ENCODE data around the gene SUB1.

The SUB1 gene

DNA sequence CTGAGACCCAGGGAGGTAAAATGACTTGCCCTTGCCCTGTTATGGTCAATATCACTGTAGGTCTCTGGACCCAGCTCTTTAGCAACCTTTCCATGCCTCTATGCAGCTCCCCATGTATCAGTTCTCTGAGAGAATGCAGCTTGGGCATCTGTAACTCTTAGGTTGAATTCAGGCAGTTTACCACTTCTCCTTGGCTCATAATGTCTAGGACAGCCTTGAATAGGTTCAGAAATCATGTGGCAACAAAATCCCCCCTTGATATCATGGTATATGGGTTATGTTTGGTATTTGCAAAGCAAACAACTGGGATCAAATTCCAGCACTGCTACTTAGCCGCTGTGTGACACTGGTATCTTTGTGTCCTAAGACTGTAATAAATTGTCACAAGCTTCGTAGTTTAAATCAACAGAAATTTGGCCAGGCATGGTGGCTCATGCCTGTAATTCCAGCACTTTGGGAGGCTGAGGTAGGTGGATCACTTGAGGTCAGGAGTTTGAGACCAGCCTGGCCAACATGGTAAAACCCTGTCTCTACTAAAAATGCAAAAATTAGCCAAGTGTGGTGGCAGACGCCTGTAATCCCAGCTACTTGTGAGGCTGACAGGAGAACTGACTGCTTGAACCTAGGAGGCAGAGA, 10.7 kb upstream of the SUB1 start:
- in situ Hi-C loops (cut with HindIII; ENCODE audit: low pct_unique_long_range_greater_than_20kb, low sequenced_read_pairs): no loop called here
- TF ChIP-seq JUND (IDR thresholded peaks at IDR 0.05; ENCODE audit: low read depth): no peak
- DNase-seq (ENCODE audit: low read depth in 1 of 2, low spot score in 1 of 2): no peak

DNA sequence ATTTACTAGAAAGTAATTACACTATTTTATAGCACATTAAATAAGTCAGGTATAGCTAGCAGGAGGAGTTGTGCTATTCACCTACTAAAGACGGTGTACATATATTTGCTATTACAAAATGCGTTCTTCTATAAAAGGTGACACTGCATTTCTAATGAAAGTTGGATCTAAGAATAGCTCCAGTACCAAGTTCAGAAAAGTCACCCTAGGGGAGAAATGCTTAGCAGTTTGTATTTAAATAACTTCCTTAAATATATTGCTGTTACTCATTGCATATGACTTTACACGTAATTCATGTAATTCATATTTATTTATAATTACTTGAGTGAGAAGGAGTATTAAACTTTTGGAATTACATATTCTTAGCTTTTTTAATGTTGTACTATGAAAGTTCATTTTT, 7.0 kb upstream of the SUB1 start:
- TF ChIP-seq JUND (IDR thresholded peaks at IDR 0.05; ENCODE audit: low read depth): no peak
- in situ Hi-C loops (cut with HindIII; ENCODE audit: low pct_unique_long_range_greater_than_20kb, low sequenced_read_pairs): no loop called here
- no peak for DNase-seq (ENCODE audit: low read depth in 1 of 2, low spot score in 1 of 2)

DNA sequence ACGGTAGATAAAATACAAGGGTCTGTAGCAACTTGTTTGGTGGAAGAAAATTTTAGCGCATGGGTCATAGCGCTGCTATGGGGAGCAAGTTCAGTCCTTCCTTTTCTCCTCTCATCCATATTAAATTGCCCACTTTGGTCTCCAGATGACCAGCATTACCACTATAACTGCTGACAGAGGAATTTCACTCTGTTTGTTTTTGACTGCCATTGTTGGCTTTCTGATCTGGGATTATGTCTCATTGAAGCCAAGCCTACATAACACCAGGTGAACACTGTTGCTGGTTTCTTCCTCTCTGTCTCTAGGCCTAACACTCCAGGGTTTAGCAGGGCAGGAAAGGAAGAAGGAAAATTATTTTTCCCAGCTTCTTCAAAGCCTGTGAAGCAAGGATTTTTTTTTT, 6.6 kb upstream of the SUB1 start:
- TF ChIP-seq JUND (IDR thresholded peaks at IDR 0.05; ENCODE audit: low read depth): no peak
- no peak for DNase-seq (ENCODE audit: low read depth in 1 of 2, low spot score in 1 of 2)
- in situ Hi-C loops (cut with HindIII; ENCODE audit: low pct_unique_long_range_greater_than_20kb, low sequenced_read_pairs): no loop called here

DNA sequence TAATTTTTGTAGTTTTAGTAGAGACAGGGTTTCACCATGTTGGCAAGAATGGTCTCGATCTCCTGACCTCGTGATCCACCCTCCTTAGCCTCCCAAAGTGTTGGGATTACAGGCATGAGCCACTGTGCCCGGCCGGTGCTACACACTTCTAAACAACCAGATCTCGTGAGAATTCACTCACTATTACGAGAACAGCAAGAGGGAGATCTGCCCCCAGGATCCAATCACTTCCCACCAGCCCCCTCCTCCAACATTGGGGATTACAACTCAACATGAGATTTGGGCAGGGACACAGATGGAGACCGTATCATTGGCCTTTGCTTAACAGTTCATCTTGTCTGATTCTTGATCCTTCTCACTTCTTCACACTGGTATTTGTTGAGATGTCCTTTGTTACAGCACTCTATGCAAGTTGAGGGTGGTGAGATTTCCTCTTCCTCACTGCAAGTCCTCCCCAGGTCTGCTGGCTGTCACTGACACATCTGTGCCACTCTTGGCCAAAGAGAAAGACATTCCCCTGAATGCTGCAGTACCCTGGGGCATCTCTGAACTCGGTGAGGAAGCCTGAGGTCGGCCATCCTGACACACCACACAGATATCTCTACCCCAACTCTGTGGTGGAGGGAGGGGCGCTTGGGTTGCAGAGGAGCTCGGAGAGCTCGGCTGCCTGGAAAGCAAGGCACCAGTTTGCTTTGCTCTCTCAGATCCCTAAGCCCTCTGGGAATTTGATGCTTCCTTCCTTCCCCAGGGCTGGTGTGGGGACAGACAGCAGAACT, 4.2 kb upstream of the SUB1 start:
- TF ChIP-seq JUND (IDR thresholded peaks at IDR 0.05; ENCODE audit: low read depth): no peak
- in situ Hi-C loops (cut with HindIII; ENCODE audit: low pct_unique_long_range_greater_than_20kb, low sequenced_read_pairs): no loop called here
- DNase-seq (ENCODE audit: low read depth in 1 of 2, low spot score in 1 of 2): no peak

DNA sequence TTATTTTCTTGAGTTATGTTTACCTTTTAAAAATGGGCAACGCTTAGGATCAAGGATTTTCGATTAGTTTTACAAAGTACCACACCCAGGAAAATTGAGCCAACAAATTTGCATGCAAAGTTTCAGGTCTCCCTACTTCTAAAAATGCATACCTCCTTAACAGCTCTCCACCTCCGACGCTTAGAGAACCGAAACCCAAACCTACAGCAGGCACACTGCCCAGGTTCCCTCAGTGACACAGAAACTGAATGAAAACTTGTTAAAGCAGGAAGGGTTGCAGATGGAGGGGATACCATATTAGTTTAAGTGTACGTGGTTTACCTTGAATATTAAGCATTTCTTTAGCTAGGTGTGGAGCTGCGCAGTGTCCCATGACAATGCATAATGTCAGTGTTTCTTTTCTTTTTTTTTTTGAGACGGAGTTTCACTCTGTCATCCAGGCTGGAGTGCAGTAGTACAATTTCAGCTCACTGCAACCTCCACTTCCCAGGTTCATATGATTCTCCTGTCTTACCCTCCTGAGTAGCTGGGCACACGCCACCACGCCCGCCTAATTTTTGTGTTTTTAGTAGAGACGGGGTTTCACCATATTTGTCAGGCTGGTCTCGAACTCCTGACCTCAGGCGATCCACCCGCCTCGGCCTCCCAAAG, 1.6 kb upstream of the SUB1 start:
- DNase-seq (ENCODE audit: low read depth in 1 of 2, low spot score in 1 of 2): peak in 1 of 2 experiments; percentile 25
- in situ Hi-C loops (cut with HindIII; ENCODE audit: low pct_unique_long_range_greater_than_20kb, low sequenced_read_pairs): no loop called here
- TF ChIP-seq JUND (IDR thresholded peaks at IDR 0.05; ENCODE audit: low read depth): no peak

DNA sequence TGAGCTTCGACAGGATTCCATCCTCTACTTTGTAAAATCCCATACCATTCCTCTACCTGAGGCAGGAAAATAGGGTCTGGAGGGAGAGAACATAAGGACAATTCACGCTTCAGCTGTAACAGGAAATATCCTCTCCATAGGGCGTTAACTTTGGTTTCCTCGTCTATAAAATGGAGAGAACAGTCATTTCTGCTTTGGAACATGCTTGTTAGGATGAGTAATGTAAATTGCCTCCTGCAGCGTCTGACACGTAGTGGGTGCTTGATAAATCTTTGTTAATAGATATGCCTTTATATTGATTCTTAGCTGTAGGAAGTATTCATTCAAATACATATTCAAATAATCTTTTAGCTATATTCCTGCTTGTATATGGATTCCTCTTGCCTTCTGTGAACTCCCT, 711 bp upstream of the SUB1 start:
- in situ Hi-C loops (cut with HindIII; ENCODE audit: low pct_unique_long_range_greater_than_20kb, low sequenced_read_pairs): no loop called here
- TF ChIP-seq JUND (IDR thresholded peaks at IDR 0.05; ENCODE audit: low read depth): no peak
- DNase-seq (ENCODE audit: low read depth in 1 of 2, low spot score in 1 of 2): no peak

DNA sequence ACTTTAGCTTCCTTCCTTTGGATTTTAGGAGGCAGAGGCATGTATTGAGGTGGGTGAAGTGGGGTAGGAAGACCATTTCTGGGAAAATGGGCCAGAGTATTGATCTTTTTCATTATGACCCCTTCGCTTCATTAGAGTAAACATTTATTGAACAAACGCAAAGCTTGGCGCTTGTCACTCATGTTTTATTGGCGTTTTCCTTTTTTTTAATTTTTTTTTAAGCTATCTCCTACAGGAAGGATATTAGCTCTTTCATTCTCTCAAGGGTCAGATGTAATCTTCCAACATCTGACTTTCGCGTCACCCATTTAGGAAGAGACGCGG, 273 bp upstream of the SUB1 start:
- DNase-seq (ENCODE audit: low read depth in 1 of 2, low spot score in 1 of 2): no peak
- no peak for TF ChIP-seq JUND (IDR thresholded peaks at IDR 0.05; ENCODE audit: low read depth)
- in situ Hi-C loops (cut with HindIII; ENCODE audit: low pct_unique_long_range_greater_than_20kb, low sequenced_read_pairs): no loop called here

DNA sequence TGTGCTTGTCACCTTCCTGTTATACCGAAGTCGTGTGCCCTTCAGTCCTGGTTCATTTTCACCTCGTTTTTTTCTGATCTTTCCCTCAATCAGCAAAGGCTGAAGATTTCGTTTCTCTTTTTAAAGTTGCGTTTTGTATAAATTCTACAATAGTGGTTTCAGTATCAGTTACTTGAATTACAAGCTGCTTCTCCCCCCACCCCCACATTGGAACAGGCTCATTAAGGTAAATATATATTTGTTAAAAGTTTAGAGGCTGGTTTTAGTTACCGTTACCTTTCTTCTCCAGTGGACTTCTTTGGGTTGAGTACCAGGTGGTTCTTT, 881 bp downstream of the SUB1 start:
- in situ Hi-C loops (cut with HindIII; ENCODE audit: low pct_unique_long_range_greater_than_20kb, low sequenced_read_pairs): no loop called here
- TF ChIP-seq JUND (IDR thresholded peaks at IDR 0.05; ENCODE audit: low read depth): no peak
- DNase-seq (ENCODE audit: low read depth in 1 of 2, low spot score in 1 of 2): no peak

DNA sequence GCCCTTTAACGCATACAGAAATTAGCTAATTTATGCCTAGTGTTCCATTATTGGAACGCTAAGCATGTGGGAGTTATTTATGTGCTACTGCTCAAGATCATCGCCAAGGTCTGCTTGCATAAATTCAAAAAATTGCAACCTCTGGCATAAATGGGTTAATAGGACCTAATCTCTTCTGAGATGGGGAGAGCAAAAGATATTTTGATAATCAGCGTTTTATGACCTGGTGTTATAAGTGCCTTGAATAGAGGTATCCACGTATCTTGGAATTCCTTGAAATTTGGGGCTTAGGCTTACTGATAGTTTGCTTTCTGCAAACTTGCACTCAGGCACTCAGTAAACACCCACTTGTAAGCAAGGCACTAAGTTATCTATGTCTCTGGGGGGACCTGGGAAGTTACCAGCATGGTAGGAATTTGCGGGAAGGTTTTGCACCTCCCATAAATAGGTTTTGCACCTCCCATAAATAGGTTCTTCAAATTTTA, 1.8 kb downstream of the SUB1 start:
- no peak for TF ChIP-seq JUND (IDR thresholded peaks at IDR 0.05; ENCODE audit: low read depth)
- in situ Hi-C loops (cut with HindIII; ENCODE audit: low pct_unique_long_range_greater_than_20kb, low sequenced_read_pairs): no loop called here
- no peak for DNase-seq (ENCODE audit: low read depth in 1 of 2, low spot score in 1 of 2)

DNA sequence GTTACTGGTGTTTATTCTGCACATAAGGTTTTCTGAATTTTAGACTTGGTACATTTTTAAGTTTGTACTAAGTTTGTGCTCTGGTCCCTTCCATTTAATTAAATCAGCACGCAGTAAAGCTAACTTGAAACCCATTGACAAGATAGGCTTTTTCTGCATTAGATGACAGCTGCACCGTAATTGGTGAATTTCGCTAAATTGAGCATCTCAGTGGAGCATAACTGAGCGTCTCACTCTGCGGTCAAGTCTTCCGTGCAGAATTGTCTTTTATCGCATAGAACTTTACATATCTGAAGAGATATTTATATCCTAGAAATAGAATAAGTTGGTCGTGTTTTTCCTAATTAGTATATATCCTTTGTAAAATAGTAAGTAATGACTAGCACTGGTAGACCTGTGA, 4.1 kb downstream of the SUB1 start:
- no peak for DNase-seq (ENCODE audit: low read depth in 1 of 2, low spot score in 1 of 2)
- in situ Hi-C loops (cut with HindIII; ENCODE audit: low pct_unique_long_range_greater_than_20kb, low sequenced_read_pairs): no loop called here
- no peak for TF ChIP-seq JUND (IDR thresholded peaks at IDR 0.05; ENCODE audit: low read depth)

DNA sequence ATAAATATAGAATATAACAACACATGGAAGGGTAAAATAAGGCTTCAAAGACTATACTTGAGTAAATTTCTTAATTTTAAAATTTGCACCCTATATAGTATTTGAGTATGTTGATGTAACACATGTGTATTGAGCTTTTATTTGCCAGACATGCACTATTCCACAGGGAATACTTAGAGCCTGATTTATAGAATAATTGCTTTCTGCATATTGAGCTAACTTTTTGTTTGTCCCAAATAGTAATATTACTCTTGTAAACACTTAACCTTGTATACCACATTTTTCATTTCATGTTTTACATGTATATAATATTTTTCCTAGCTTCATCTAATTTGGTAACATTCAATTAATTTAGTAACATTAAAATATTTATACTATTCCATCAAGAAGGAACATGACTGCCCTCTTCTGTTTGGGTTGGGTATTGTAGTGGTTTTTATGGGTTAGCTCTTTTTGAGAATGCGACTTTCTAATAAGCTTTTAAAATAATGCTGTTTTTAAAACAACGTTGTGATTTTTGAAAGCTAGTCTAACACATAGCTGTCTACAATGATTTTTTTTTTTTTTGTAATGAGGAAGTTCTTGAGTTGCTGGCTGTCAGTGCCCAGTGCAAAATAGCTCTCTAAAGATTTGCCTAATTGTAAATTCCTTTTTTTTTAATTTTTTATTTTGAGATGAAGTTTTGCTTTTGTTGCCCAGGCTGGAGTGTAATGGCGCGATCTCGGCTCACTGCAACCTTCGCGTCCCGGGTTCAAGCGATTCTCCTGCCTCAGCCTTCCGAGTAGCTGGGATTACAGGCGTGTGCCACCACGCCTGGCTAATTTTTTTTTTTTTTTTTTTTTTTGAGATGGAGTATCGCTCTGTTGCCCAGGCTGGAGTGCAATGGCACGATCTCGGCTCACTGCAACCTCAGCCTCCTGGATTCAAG, 4.8 kb downstream of the SUB1 start:
- DNase-seq (ENCODE audit: low read depth in 1 of 2, low spot score in 1 of 2): peak in 1 of 2 experiments; percentile 70
- in situ Hi-C loops (cut with HindIII; ENCODE audit: low pct_unique_long_range_greater_than_20kb, low sequenced_read_pairs): no loop called here
- TF ChIP-seq JUND (IDR thresholded peaks at IDR 0.05; ENCODE audit: low read depth): no peak

DNA sequence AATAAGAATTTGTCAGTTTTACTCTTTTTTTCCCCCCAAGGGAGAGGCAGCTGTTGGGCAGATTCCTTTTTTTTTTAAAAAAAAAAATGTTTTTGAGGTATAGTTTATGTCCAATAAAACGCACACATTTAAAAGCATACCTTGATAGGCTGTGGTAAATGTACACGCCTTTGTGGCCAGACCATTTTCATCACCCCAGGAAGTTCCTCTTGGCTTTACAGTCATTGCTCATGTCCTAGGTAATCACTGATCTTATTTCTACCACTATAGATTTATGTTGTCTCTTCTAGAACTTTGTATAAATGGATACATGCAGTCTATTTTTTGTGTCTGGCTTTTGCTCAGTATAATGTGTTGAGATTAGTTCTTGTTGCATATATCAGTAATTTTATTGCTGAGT, 9.8 kb downstream of the SUB1 start:
- TF ChIP-seq JUND (IDR thresholded peaks at IDR 0.05; ENCODE audit: low read depth): no peak
- no peak for DNase-seq (ENCODE audit: low read depth in 1 of 2, low spot score in 1 of 2)
- in situ Hi-C loops (cut with HindIII; ENCODE audit: low pct_unique_long_range_greater_than_20kb, low sequenced_read_pairs): no loop called here
